HepG2 (cell line): ENCODE measurements around the gene DLG1. TPM values are rescaled to one million over a fixed set of nuclear protein-coding genes. Genes with fewer than 3 reads are reported as not detected.

Experiments
- ATAC-seq: fragments of 200-7000 bp; cut with Tn5 transposase; 3 replicates; pipeline ENCODE4 v1.9.1; 2020; ENCODE audit warnings: mild to moderate bottlenecking, moderate library complexity
- BruUV-seq: library from RNA; stranded (reverse); fragments of 400-500 nt; replicated peaks from 2 replicates; lab custom pipeline; 2021; lab: Mats Ljungman, UMichigan
- CTCF ChIA-PET: fragments of 300-600 bp; formaldehyde crosslinking; extraction: SDS; loops from one replicate; lab custom pipeline; 2021; ENCODE audit warnings: low total read pairs, inconsistent platforms, low intra/inter-chr PET ratio; lab: Yijun Ruan, JAX
- POLR2A ChIA-PET: fragments of 350-600 bp; sonication (Branson Sonifier 250); formaldehyde crosslinking; loops from one replicate; lab custom pipeline; 2020; ENCODE audit warnings: antibody characterized with exemption, inconsistent platforms; lab: Yijun Ruan, JAX
- DNase-seq: peaks from one replicate; pipeline ENCODE4 v3.0.0-alpha.2; 2015; ENCODE audit warnings: low spot score
- FAIRE-seq: peaks from 3 replicates; lab custom pipeline; 2011; peaks lifted over from hg19 to GRCh38; lab: Jason Lieb, UNC
- H2AFZ ChIP-seq: one replicate; pipeline ENCODE4 v1.6.1; 2011; ENCODE audit warnings: low read length, inconsistent platforms
- H3K27ac ChIP-seq: fragments of 300-600 bp; 3 replicates; pipeline ENCODE4 v1.8.0; 2011; ENCODE audit warnings: mixed run types, mild to moderate bottlenecking, mixed read lengths, low read length, inconsistent platforms; ENCODE audit not compliant: insufficient read depth; ENCODE audit errors: extremely low read length
- H3K27me3 ChIP-seq, 2 experiments: fragments of 200-600 bp in 1 of 2; 2 replicates in 1 of 2; 3 replicates in 1 of 2; pipeline versions ENCODE4 v1.6.0 to v1.8.0; 2011; ENCODE audit warnings: low read length in 2 of 2, mild to moderate bottlenecking in 2 of 2, moderate library complexity in 2 of 2, inconsistent platforms in 1 of 2; ENCODE audit not compliant: insufficient read depth in 2 of 2, control insufficient read depth in 1 of 2
- H3K36me3 ChIP-seq, 2 experiments: fragments of 200-600 bp in 1 of 2; replicated peaks in 1 of 2; 2 replicates in 1 of 2; 3 replicates in 1 of 2; pipeline versions ENCODE4 v1.5.1 to v1.8.0; 2011; ENCODE audit warnings: low read length in 2 of 2, inconsistent platforms in 1 of 2; ENCODE audit not compliant: insufficient read depth in 2 of 2, control insufficient read depth in 1 of 2
- H3K4me1 ChIP-seq: 2 replicates; pipeline ENCODE4 v1.5.1; 2012; ENCODE audit warnings: low read length, inconsistent platforms; ENCODE audit not compliant: insufficient read depth
- H3K4me2 ChIP-seq: 2 replicates; pipeline ENCODE4 v1.6.0; 2011; ENCODE audit warnings: low read depth, low read length, inconsistent platforms
- H3K4me3 ChIP-seq, 3 experiments: fragments of 200-600 bp in 1 of 3; sonication (generic), shearing (Covaris generic) in 1 of 3; replicated peaks in 1 of 3; 2 replicates each; pipeline ENCODE4 v1.5.1; 2011 to 2016; ENCODE audit warnings: low read length in 3 of 3, inconsistent platforms in 2 of 3, low read depth in 2 of 3, mild to moderate bottlenecking in 2 of 3, control low read depth in 1 of 3, mixed read lengths in 1 of 3; ENCODE audit not compliant: insufficient read depth in 1 of 3
- H3K79me2 ChIP-seq: one replicate; pipeline ENCODE4 v1.6.1; 2011; ENCODE audit warnings: low read length, inconsistent platforms; ENCODE audit not compliant: insufficient read depth
- H3K9ac ChIP-seq: 2 replicates; pipeline ENCODE4 v1.6.0; 2011; ENCODE audit warnings: mild to moderate bottlenecking, low read depth, low read length, inconsistent platforms; ENCODE audit not compliant: insufficient read depth
- H3K9me3 ChIP-seq: 2 replicates; pipeline ENCODE4 v1.5.1; 2012; ENCODE audit warnings: mild to moderate bottlenecking, low read length
- H4K20me1 ChIP-seq: 2 replicates; pipeline ENCODE4 v1.6.0; 2011; ENCODE audit warnings: inconsistent platforms, mild to moderate bottlenecking, low read length, moderate library complexity; ENCODE audit not compliant: insufficient read depth
- FLYWCH1 ChIP-seq: sonication (generic); formaldehyde crosslinking; IDR thresholded peaks from 2 replicates; pipeline ENCODE4 v1.8.1; 2023; ENCODE audit warnings: mild to moderate bottlenecking, missing genetic modification reagents
- GABPA ChIP-seq, 2 experiments: IDR thresholded peaks; 2 replicates each; pipeline ENCODE4 v1.6.1; 2011 to 2016; ENCODE audit warnings: low read depth in 2 of 2, low read length in 1 of 2, missing biosample characterization in 1 of 2, missing genetic modification characterization in 1 of 2
- HNRNPUL1 ChIP-seq: fragments of 200-400 bp; formaldehyde crosslinking; IDR thresholded peaks from 2 replicates; pipeline ENCODE4 v1.6.1; 2017; ENCODE audit warnings: low read depth, mild to moderate bottlenecking, low read length, moderate library complexity
- HOXA5 ChIP-seq: sonication (generic); formaldehyde crosslinking; IDR thresholded peaks from 2 replicates; pipeline ENCODE4 v1.4.0; 2020; ENCODE audit warnings: missing genetic modification reagents
- HOXA7 ChIP-seq: sonication (generic); formaldehyde crosslinking; IDR thresholded peaks from 2 replicates; pipeline ENCODE4 v1.8.1; 2022; ENCODE audit warnings: mild to moderate bottlenecking, missing genetic modification reagents, moderate library complexity
- RELA ChIP-seq: sonication (generic); formaldehyde crosslinking; IDR thresholded peaks from 2 replicates; pipeline ENCODE4 v1.4.0; 2020; ENCODE audit warnings: missing genetic modification reagents
- ZBTB1 ChIP-seq: sonication (generic); formaldehyde crosslinking; IDR thresholded peaks from 2 replicates; pipeline ENCODE4 v1.4.0; 2020; ENCODE audit warnings: missing genetic modification reagents, borderline replicate concordance
- ZBTB8A ChIP-seq: sonication (generic); formaldehyde crosslinking; IDR thresholded peaks from 2 replicates; pipeline ENCODE4 v1.4.0; 2020; ENCODE audit warnings: mild to moderate bottlenecking, low read depth, missing genetic modification reagents, borderline replicate concordance
- ZC3H4 ChIP-seq: sonication (generic); formaldehyde crosslinking; IDR thresholded peaks from 2 replicates; pipeline ENCODE4 v1.4.0; 2020; ENCODE audit warnings: missing genetic modification reagents, borderline replicate concordance
- ZNF143 ChIP-seq: sonication (generic); formaldehyde crosslinking; IDR thresholded peaks from 2 replicates; pipeline ENCODE4 v1.4.0; 2020; ENCODE audit warnings: missing genetic modification reagents
- ZNF282 ChIP-seq: fragments of 450-650 bp; IDR thresholded peaks from 2 replicates; pipeline ENCODE4 v1.6.1; 2018; ENCODE audit not compliant: partially characterized antibody
- WGBS: methylation state at CpG from one replicate; pipeline ENCODE4 v1.1.6; 2017; ENCODE audit warnings: low lambda C conversion rate; 5-methylcytosine and 5-hydroxymethylcytosine counted together
- in situ Hi-C: cut with HindIII; loops from 2 replicates; pipeline ENCODE4 v1.10.0; 2017; ENCODE audit warnings: low pct_unique_long_range_greater_than_20kb; ENCODE audit not compliant: extremely low pct_ligation_motif_present
- intact Hi-C: fragments of 100-400 bp; cut with micrococcal nuclease; formaldehyde crosslinking; loops from one replicate; pipeline ENCODE4 v1.10.0; 2022; ENCODE audit not compliant: unreplicated experiment
- polyA plus RNA-seq, 8 experiments: library from polyadenylated mRNA; depleted of rRNA in 3 of 8; stranded (reverse) in 7 of 8; unstranded in 1 of 8; fragments of >200 nt; fragmentation: Illumina TruSeq in 4 of 8; extraction: Trizol in 4 of 8; gene quantifications; 2 replicates each; pipeline versions ENCODE4 v1.2.1 to v1.2.3, GENCODE V29; 2011 to 2016; ENCODE audit warnings: low read depth in 4 of 8, missing spikeins in 1 of 8, mixed read lengths in 1 of 8; ENCODE audit not compliant: insufficient read depth in 1 of 8
- total RNA-seq, 5 experiments: library from RNA; depleted of rRNA; stranded (reverse); fragments of >200 nt; fragmentation: Illumina TruSeq; extraction: Trizol; gene quantifications; 2 replicates each; pipeline ENCODE4 v1.2.3, GENCODE V29; 2016; ENCODE audit warnings: low read depth in 1 of 5
- TF ChIP-seq, protein P1 (sequence below): sonication (generic); formaldehyde crosslinking; IDR thresholded peaks from 2 replicates; pipeline ENCODE4 v1.4.0; 2020; ENCODE audit warnings: low read depth, mild to moderate bottlenecking, missing genetic modification reagents
- TF ChIP-seq, protein P2 (sequence below): sonication (generic); formaldehyde crosslinking; IDR thresholded peaks from 2 replicates; pipeline ENCODE4 v1.4.0; 2020; ENCODE audit warnings: missing genetic modification reagents, borderline replicate concordance

The DLG1 gene
- total and polyA plus RNA-seq, 2 of the 13 experiments (the other 11 are each of a cell fraction or from before 2014, with no cell fraction given): 30.5 to 104 TPM

DNA sequence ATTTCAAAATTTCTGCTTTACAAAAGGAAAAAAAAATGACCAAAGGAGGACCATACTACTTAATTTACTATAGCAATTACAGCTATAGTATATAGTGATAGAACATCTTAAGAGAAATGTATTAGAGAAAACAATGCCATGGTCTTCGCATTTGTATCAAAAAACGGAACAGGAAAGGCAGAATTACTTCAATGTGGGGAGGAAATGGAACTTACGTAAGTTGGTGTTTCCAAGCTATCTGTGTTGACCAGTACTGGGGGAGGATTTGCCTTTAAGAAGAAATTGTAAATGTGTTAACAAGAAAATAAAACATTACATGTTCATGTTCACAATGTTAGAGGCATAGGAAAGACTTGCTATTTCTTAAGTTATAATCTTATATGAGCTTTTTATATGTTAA is 148.9 kb downstream of the DLG1 start (continued):
- TF ChIP-seq ZBTB1 (CRISPR knock-in tag): no peak
- no peak for TF ChIP-seq HOXA5 (CRISPR knock-in tag)

DNA sequence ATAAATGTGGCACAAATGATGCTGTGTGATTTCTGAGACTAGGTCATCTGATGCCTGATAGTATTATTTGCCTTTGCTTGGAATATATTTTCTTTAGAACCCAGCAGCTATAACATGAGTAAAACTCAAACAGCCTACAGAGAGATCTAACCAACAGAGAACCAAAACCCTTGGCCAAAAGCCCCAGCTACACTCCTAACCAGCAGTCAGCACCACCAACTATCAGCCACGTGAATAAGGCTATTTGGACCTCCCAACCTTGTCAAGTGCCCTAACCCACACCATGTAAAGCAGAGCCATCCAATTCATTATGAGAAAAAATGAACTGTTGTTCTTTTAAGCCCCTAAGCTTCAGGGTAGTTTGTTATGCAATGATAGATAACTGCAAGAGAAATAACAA is 154.2 kb downstream of the DLG1 start:
- no peak for TF ChIP-seq ZNF282
- TF ChIP-seq HNRNPUL1: no peak
- no peak for TF ChIP-seq ZC3H4 (CRISPR knock-in tag)
- TF ChIP-seq ZBTB8A (CRISPR knock-in tag): no peak
- no peak for TF ChIP-seq HOXA7 (CRISPR knock-in tag)
- TF ChIP-seq, protein P1, sequence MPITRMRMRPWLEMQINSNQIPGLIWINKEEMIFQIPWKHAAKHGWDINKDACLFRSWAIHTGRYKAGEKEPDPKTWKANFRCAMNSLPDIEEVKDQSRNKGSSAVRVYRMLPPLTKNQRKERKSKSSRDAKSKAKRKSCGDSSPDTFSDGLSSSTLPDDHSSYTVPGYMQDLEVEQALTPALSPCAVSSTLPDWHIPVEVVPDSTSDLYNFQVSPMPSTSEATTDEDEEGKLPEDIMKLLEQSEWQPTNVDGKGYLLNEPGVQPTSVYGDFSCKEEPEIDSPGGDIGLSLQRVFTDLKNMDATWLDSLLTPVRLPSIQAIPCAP (CRISPR knock-in tag): no peak
- TF ChIP-seq FLYWCH1 (CRISPR knock-in tag): no peak
- no peak for TF ChIP-seq GABPA (IDR thresholded peaks at IDR 0.05; ENCODE audit: low read depth, low read length)
- TF ChIP-seq GABPA (CRISPR knock-in tag; IDR thresholded peaks at IDR 0.05; ENCODE audit: low read depth): no peak
- no peak for TF ChIP-seq RELA (CRISPR knock-in tag)
- TF ChIP-seq, protein P2, sequence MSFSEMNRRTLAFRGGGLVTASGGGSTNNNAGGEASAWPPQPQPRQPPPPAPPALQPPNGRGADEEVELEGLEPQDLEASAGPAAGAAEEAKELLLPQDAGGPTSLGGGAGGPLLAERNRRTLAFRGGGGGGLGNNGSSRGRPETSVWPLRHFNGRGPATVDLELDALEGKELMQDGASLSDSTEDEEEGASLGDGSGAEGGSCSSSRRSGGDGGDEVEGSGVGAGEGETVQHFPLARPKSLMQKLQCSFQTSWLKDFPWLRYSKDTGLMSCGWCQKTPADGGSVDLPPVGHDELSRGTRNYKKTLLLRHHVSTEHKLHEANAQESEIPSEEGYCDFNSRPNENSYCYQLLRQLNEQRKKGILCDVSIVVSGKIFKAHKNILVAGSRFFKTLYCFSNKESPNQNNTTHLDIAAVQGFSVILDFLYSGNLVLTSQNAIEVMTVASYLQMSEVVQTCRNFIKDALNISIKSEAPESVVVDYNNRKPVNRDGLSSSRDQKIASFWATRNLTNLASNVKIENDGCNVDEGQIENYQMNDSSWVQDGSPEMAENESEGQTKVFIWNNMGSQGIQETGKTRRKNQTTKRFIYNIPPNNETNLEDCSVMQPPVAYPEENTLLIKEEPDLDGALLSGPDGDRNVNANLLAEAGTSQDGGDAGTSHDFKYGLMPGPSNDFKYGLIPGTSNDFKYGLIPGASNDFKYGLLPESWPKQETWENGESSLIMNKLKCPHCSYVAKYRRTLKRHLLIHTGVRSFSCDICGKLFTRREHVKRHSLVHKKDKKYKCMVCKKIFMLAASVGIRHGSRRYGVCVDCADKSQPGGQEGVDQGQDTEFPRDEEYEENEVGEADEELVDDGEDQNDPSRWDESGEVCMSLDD (CRISPR knock-in tag): no peak
- TF ChIP-seq ZNF143 (CRISPR knock-in tag): no peak
- H4K20me1 ChIP-seq: no peaks in the 10 kb centered on the region
- intact Hi-C loops: no loop called here
- ATAC-seq (no peak), DNase-seq (no peak), FAIRE-seq (no peak)
- CTCF ChIA-PET: no interaction called here
- WGBS: 100% methylated on average over 1 of the region's 1 CpG
- H3K4me1 ChIP-seq: no peaks in the 10 kb centered on the region
- H3K9me3 ChIP-seq: no peaks in the 10 kb centered on the region
- POLR2A ChIA-PET: no interaction called here
- peaks cover 7% of the 10 kb centered on the region for H3K79me2 ChIP-seq
- no peak overlapping the region for H3K9ac ChIP-seq
- H3K27me3 ChIP-seq: no peaks in the 10 kb centered on the region
- no peak overlapping the region for H3K4me2 ChIP-seq
- H2AFZ ChIP-seq: no peak overlapping the region
- no peak overlapping the region for H3K27ac ChIP-seq
- H3K36me3 ChIP-seq: peaks cover 5 to 33% of the 10 kb centered on the region in 2 experiments
- H3K4me3 ChIP-seq: no peak overlapping the region
- no TSS peak for BruUV-seq
- in situ Hi-C loops: no loop called here
